Activated CD4-positive, alpha-beta T cell treated with anti-CD3 and anti-CD28 coated beads, Interleukin-2, amount 50 U/mL, for 16 hours (primary cell): ENCODE results near the gene LARP4B.

Source experiments
- DNase-seq: peaks from one replicate; pipeline ENCODE4 v3.0.0-alpha.2; 2020

Gene LARP4B

GRCh38 chr10:923844-924523 lies 7.5 kb downstream of the LARP4B start:
- DNase-seq, result no peak

- DNase-seq, result no peak
Measured at GRCh38 chr10:921471-922414, 9.8 kb downstream of the LARP4B start.

- DNase-seq, result no peak
Measured at GRCh38 chr10:920450-920849, 11.1 kb downstream of the LARP4B start.

GRCh38 chr10:919481-919880 lies 12.0 kb downstream of the LARP4B start:
- DNase-seq, result no peak

GRCh38 chr10:917999-918398 lies 13.5 kb downstream of the LARP4B start:
- DNase-seq, result no peak

- no peak for DNase-seq
Measured at GRCh38 chr10:917416-917720, 14.1 kb downstream of the LARP4B start.

GRCh38 chr10:916716-917415 lies 14.6 kb downstream of the LARP4B start:
- DNase-seq, result no peak

- DNase-seq, result no peak
Measured at GRCh38 chr10:909831-910230, 21.7 kb downstream of the LARP4B start.

DNA sequence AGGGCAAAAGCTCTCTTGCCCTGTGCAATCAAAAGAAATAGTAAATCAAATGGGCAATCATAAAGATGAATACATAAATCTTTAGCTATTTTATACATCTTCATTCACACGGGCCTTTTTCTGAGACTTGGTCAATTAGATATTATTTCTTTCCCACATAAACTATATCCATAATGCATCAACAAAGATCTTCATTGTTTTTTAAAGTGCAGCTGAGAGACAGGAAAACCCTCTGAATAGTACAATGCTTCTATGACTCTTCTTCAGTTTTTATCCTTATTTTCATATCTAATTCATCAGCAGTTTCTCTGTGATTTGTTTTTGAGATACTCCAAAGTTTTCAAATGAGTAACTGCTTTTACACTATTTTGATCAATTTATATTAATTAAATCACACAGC lies 25.5 kb downstream of the LARP4B start:
- no peak for DNase-seq

DNA sequence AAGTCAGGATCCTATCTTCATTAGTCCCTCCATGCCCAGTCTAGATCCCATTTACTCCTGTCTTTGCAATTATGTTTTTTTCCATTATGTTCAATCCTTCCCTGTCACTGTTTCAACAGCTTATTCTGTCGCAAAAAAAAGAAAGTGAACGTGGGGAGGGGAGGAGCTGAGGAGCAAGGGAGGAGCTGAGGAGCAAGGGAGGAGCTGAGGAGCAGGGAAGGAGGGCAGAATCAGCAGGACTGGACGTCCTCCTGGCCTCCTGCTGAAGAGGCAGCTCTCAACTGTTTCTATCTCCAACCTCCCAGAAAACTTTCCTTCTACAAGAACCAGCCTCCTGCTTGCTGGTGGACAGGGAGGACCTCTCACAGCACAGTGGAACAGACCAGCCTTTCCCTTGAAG lies 26.0 kb downstream of the LARP4B start:
- DNase-seq, result no peak

DNA sequence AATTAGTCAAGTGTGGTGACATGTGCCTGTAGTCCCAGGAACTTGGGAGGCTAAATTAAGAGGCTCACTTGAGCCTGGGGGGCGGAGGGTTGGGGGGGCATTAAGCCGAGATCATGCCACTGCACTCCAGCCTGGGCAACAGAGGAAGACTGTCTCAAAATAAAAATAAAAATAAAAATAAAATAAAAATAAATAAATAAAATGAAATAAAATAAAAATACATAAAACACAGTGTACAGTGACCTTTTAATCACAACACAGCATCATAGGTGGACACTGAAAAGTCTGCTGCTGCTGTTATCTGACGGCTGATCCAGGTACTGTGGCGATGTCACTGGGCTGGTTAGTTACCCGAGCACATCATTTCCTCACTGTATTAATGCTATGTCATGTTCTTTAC lies 27.1 kb downstream of the LARP4B start:
- DNase-seq, result no peak

- no peak for DNase-seq
Measured at GRCh38 chr10:898141-898540, 33.4 kb downstream of the LARP4B start.

DNA sequence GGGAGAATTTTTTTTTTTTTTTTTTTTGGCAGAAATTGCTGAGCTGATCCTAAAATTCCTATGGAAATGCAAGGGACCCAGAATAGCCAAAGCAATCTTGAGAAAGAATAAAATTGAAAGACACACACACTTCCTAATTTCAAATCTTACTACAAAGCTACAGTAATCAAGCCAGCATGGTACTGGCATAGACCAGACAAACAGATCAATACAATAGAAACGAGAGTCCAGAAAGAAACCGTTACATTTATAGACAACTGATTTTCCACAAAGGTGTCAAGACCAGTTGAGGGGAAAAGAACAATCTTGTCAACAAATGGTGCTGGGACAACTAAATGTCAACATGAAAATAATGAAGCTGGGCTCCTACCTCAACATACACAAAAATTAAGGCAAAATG lies 34.5 kb downstream of the LARP4B start:
- DNase-seq, result no peak

- DNase-seq, result no peak
Measured at GRCh38 chr10:895324-895723, 36.2 kb downstream of the LARP4B start.

- no peak for DNase-seq
Measured at GRCh38 chr10:878895-879294, 52.6 kb downstream of the LARP4B start.

DNA sequence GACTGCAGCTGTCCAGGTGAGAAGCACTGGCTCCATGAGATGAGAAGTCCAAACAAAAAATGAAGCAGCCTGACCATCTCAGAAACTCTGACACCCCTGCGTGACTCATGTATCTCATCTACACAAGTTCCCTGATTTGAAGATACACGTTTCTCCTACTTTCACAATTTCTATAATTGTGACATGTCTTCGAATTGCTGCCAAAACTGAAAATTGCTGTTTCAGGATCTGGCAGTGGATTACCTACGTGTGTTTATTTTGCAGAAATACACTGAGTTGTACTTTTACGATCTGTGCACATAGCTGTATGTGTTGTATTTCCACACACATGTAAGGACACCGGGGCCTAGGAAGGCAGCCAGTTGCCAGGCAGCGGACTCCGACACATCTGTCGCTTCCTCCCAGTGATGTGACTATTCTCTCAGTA lies 53.2 kb downstream of the LARP4B start:
- DNase-seq, result no peak

- DNase-seq, result no peak
Measured at GRCh38 chr10:876438-876837, 55.1 kb downstream of the LARP4B start.

DNA sequence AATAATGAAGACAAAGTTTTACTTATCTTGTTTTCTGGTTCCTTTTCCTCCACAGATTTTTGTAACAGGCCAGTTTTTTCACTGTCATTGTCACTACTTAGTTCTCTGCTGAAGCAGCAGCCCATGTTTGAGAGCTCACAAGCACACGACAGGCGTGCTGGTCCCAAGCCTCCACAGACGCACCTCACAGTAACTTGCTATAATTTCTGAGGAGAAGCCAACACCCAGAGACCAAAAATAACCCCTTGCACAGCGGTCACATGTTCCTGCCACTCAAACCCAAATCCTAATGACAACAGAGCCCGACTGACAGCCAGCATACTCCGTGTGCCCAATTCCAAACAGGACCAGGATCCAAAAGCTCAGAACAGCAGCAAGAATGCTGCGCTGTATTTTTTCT lies 58.5 kb downstream of the LARP4B start:
- no peak for DNase-seq

DNA sequence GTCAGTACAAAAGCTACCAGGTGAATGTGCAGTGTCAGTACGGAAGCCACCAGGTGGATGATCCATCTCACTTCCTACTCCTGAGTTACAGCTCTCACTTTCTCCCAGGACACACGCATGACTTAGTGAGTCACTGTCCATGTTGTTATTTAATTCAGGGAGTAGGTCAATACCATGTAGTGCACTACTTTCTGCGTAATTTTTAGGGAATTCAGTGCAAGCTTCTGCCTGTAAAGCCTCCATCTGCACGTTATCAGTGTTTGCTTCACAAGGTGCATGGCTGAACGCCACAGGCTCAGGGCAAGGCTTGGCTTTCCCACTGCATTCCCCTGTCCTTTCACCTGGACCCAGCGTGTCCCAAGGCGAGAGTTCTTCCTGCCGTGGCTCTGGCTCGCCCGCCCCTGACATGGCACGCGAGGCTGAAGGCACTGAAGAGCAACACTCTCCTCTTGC lies 59.5 kb downstream of the LARP4B start:
- DNase-seq, result no peak

GRCh38 chr10:870564-871166 lies 60.8 kb downstream of the LARP4B start:
- DNase-seq, result peak; percentile 4

DNA sequence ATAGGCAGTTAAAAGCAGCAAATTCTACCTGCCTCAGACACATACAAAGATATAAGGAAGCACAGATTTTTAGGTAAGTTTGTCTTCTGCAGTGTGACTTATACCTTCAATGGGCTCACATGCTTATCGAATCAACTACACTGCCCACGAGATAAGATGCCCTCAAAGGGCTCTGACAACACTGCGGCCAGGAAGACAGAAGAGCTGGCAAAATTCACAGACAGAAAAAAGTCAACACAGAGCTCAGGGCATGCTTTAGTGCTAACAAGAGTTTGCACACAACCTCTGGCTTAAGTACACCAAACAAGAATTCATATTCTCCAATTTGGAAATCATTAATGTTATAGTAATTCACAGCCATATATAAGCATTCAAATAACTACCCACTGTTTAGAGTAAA lies 62.3 kb downstream of the LARP4B start:
- DNase-seq, result no peak

DNA sequence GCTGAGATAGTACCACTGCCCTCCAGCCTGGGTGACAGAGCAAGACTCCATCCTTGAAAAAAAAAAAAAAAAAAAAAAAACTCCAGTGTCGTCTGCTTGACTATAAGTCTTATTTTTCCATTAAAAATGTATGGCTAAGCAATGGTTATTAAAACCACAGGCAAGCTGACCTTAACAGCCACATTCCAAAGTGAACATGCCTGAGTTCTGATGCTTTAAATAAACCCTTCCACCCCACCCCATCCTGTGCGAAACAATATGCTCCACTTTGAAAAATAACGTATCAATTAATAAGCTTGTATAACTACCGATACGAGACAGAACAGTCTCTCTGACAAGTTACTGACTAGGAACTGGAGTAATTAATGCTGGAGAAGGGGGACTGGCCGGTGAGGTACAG lies 63.7 kb downstream of the LARP4B start:
- no peak for DNase-seq

- DNase-seq, result no peak
Measured at GRCh38 chr10:866577-866941, 64.9 kb downstream of the LARP4B start.
